Ishikawa (cell line): Measurements from ENCODE around the gene GJC1.

Experiments
- CEBPB ChIP-seq: IDR thresholded peaks from 2 replicates; pipeline ENCODE4 v1.6.1; 2012
- CREB1 ChIP-seq: IDR thresholded peaks from 2 replicates; pipeline ENCODE4 v1.6.1; 2012; ENCODE audit warnings: low read depth
- EGR1 ChIP-seq: IDR thresholded peaks from 2 replicates; pipeline ENCODE4 v1.6.1; 2012
- EP300 ChIP-seq: IDR thresholded peaks from 2 replicates; pipeline ENCODE4 v1.6.1; 2012; ENCODE audit warnings: borderline replicate concordance
- FOXM1 ChIP-seq: IDR thresholded peaks from 2 replicates; pipeline ENCODE4 v1.6.1; 2012; ENCODE audit warnings: low read depth, borderline replicate concordance
- RAD21 ChIP-seq: IDR thresholded peaks from 2 replicates; pipeline ENCODE4 v1.6.1; 2012; ENCODE audit warnings: low read depth
- TAF1 ChIP-seq: IDR thresholded peaks from 2 replicates; pipeline ENCODE4 v1.6.1; 2012; ENCODE audit warnings: low read depth, mild to moderate bottlenecking
- TCF12 ChIP-seq: IDR thresholded peaks from 2 replicates; pipeline ENCODE4 v1.6.1; 2012; ENCODE audit warnings: low read depth
- TEAD4 ChIP-seq: IDR thresholded peaks from 2 replicates; pipeline ENCODE4 v1.6.1; 2012
- YY1 ChIP-seq: IDR thresholded peaks from 2 replicates; pipeline ENCODE4 v1.6.1; 2012; ENCODE audit warnings: low read depth
- ZBTB7A ChIP-seq: IDR thresholded peaks from 2 replicates; pipeline ENCODE4 v1.6.1; 2012; ENCODE audit warnings: low read depth
- TF ChIP-seq, protein P1 (sequence below): IDR thresholded peaks from 2 replicates; pipeline ENCODE4 v1.6.1; 2012
- TF ChIP-seq, protein P2 (sequence below): IDR thresholded peaks from 2 replicates; pipeline ENCODE4 v1.6.1; 2012
- TF ChIP-seq, protein P3 (sequence below): IDR thresholded peaks from 2 replicates; pipeline ENCODE4 v1.6.1; 2012; ENCODE audit warnings: low read depth, mild to moderate bottlenecking

DNA sequence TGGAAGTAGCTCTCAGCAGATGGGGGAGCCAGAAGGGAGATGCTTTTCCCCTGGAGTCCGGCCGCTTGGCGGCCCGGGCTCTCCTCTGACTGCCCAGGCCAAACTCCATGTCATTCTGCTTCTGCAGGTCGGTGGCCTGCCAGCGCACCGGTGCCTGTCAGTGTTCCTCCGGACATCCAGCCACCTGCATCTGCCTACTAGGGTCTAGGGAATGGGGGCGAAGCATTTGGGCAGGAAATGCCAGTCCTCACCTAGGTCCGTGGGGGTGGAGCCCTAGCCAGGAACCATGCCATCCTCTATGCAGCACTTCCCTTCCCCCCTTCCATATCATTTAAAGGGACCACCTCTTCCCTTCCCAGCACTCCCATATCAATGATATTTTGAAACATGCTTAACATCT is 34.2 kb downstream of the GJC1 start:
- TF ChIP-seq CEBPB: no peak
- TF ChIP-seq, protein P1, sequence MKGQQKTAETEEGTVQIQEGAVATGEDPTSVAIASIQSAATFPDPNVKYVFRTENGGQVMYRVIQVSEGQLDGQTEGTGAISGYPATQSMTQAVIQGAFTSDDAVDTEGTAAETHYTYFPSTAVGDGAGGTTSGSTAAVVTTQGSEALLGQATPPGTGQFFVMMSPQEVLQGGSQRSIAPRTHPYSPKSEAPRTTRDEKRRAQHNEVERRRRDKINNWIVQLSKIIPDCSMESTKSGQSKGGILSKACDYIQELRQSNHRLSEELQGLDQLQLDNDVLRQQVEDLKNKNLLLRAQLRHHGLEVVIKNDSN: no peak
- no peak for TF ChIP-seq EP300
- TF ChIP-seq TEAD4: no peak
- TF ChIP-seq, protein P2, sequence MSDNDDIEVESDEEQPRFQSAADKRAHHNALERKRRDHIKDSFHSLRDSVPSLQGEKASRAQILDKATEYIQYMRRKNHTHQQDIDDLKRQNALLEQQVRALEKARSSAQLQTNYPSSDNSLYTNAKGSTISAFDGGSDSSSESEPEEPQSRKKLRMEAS: no peak
- no peak for TF ChIP-seq ZBTB7A
- no peak for TF ChIP-seq RAD21
- TF ChIP-seq YY1: no peak
- no peak for TF ChIP-seq TCF12
- no peak for TF ChIP-seq TAF1
- no peak for TF ChIP-seq FOXM1
- TF ChIP-seq EGR1: no peak
- TF ChIP-seq, protein P3, sequence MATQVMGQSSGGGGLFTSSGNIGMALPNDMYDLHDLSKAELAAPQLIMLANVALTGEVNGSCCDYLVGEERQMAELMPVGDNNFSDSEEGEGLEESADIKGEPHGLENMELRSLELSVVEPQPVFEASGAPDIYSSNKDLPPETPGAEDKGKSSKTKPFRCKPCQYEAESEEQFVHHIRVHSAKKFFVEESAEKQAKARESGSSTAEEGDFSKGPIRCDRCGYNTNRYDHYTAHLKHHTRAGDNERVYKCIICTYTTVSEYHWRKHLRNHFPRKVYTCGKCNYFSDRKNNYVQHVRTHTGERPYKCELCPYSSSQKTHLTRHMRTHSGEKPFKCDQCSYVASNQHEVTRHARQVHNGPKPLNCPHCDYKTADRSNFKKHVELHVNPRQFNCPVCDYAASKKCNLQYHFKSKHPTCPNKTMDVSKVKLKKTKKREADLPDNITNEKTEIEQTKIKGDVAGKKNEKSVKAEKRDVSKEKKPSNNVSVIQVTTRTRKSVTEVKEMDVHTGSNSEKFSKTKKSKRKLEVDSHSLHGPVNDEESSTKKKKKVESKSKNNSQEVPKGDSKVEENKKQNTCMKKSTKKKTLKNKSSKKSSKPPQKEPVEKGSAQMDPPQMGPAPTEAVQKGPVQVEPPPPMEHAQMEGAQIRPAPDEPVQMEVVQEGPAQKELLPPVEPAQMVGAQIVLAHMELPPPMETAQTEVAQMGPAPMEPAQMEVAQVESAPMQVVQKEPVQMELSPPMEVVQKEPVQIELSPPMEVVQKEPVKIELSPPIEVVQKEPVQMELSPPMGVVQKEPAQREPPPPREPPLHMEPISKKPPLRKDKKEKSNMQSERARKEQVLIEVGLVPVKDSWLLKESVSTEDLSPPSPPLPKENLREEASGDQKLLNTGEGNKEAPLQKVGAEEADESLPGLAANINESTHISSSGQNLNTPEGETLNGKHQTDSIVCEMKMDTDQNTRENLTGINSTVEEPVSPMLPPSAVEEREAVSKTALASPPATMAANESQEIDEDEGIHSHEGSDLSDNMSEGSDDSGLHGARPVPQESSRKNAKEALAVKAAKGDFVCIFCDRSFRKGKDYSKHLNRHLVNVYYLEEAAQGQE: no peak
- no peak for TF ChIP-seq CREB1
